Endothelial cell (in vitro differentiated cells): ENCODE measurements around the gene EFCAB14. TPM values are rescaled to one million over a fixed set of nuclear protein-coding genes. Genes with fewer than 3 reads are reported as not detected.
"Not testable (repeated sequence)": the region's sequence is repeated elsewhere in the genome, so short reads cannot be mapped to it uniquely, and the experiment has no call there.

Source experiments
- DNase-seq: peaks from one replicate; pipeline ENCODE4 v3.0.0; 2021; ENCODE audit warnings: low spot score
- H3K27ac Mint-ChIP-seq: one replicate; pipeline ENCODE4 v1.8.0; 2021; ENCODE audit warnings: mixed read lengths, inconsistent platforms; ENCODE audit not compliant: unreplicated experiment
- H3K27me3 Mint-ChIP-seq: one replicate; pipeline ENCODE4 v1.8.0; 2021; ENCODE audit warnings: mild to moderate bottlenecking, moderate library complexity, mixed read lengths, inconsistent platforms; ENCODE audit not compliant: unreplicated experiment
- H3K36me3 Mint-ChIP-seq: one replicate; pipeline ENCODE4 v1.8.0; 2021; ENCODE audit warnings: mild to moderate bottlenecking, low read depth, mixed read lengths, inconsistent platforms; ENCODE audit not compliant: unreplicated experiment
- H3K4me1 Mint-ChIP-seq: one replicate; pipeline ENCODE4 v1.8.0; 2021; ENCODE audit warnings: mild to moderate bottlenecking, mixed read lengths, inconsistent platforms; ENCODE audit not compliant: unreplicated experiment
- H3K4me3 Mint-ChIP-seq: one replicate; pipeline ENCODE4 v1.8.0; 2021; ENCODE audit warnings: mild to moderate bottlenecking, mixed read lengths, inconsistent platforms; ENCODE audit not compliant: unreplicated experiment
- H3K9me3 Mint-ChIP-seq: one replicate; pipeline ENCODE4 v1.8.0; 2021; ENCODE audit warnings: mixed read lengths, inconsistent platforms; ENCODE audit not compliant: unreplicated experiment
- total RNA-seq: library from RNA; stranded (reverse); fragmentation: NEBNext Ultra II Directional; extraction: Animal tissue kit (Norgen Biotek cat#: 25700); gene quantifications from one replicate; pipeline ENCODE4 v1.2.1, GENCODE V29; 2021; ENCODE audit not compliant: unreplicated experiment
- TF ChIP-seq, protein P1 (sequence below): fragments of 200-600 bp; sonication (generic); IDR thresholded peaks from one replicate; pipeline ENCODE4 v1.5.0; 2021; ENCODE audit warnings: antibody characterized with exemption; ENCODE audit not compliant: unreplicated experiment

The EFCAB14 gene
- total RNA-seq, 1 donor from 2014 or later: 325 TPM

DNA sequence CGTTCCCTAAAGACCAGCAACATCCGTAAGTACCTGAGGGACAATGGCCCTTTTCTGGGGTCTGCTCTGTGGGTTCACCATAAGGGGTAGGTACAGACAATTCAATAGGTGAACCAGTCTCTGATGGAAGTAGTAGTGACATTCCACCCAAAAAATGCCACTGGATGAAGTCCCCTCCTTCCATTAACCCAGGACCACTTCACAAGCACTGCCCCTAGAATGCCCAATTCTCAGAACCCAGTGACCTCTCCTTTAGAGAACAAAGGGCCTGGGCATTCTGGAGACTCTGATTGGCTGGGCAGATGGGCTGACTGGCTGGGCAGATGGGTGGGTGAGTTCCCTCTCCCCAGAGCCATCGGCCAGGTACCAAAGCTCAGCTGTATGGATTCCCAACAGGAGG lies 47.4 kb downstream of the EFCAB14 start, which contains the start of gene TEX38:
Gene TEX38 (plus strand): TSS at position 301 of the 400 bp plus-strand sequence. CDS start 81 bp downstream, at position 382.
- TF ChIP-seq, protein P1, sequence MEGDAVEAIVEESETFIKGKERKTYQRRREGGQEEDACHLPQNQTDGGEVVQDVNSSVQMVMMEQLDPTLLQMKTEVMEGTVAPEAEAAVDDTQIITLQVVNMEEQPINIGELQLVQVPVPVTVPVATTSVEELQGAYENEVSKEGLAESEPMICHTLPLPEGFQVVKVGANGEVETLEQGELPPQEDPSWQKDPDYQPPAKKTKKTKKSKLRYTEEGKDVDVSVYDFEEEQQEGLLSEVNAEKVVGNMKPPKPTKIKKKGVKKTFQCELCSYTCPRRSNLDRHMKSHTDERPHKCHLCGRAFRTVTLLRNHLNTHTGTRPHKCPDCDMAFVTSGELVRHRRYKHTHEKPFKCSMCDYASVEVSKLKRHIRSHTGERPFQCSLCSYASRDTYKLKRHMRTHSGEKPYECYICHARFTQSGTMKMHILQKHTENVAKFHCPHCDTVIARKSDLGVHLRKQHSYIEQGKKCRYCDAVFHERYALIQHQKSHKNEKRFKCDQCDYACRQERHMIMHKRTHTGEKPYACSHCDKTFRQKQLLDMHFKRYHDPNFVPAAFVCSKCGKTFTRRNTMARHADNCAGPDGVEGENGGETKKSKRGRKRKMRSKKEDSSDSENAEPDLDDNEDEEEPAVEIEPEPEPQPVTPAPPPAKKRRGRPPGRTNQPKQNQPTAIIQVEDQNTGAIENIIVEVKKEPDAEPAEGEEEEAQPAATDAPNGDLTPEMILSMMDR: no peak
- DNase-seq: no peak
- Mint-ChIP-seq H3K4me1 (peaks cover 10% of the 10 kb centered on the region), H3K36me3 (peaks cover 34% of the 10 kb centered on the region), H3K27me3 (peaks cover 3% of the 10 kb centered on the region), H3K9me3 (no peaks in the 10 kb centered on the region), H3K27ac (no peak within 1 kb of the TSS), H3K4me3 (peak within 1 kb of the TSS; percentile 33)

DNA sequence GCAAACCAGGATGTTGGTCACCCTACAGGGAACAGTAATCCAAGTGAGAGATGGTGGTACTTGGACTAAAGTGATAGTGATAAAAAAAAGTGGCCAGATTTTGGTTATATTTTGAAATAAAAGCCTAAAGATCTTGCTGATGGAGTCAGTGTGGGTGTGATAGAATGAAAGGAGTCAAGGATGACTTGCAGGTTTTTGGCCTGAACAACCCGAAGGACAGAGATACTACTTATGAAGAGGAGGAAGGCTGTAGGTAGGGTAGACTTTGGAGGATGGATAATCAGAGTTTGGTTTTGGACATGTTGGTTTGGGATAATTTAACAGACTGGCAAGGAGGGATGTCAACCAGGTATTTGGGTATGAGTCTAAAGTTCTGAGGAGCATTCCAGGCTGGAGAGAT lies 48.8 kb downstream of the EFCAB14 start:
- TF ChIP-seq, protein P1: no peak
- H3K9me3 Mint-ChIP-seq: no peaks in the 10 kb centered on the region
- H3K27ac Mint-ChIP-seq: no peak overlapping the region
- no peak for DNase-seq
- H3K4me1 Mint-ChIP-seq: peaks cover 11% of the 10 kb centered on the region
- peaks cover 3% of the 10 kb centered on the region for H3K27me3 Mint-ChIP-seq
- no peak overlapping the region for H3K4me3 Mint-ChIP-seq
- H3K36me3 Mint-ChIP-seq: peaks cover 26% of the 10 kb centered on the region

DNA sequence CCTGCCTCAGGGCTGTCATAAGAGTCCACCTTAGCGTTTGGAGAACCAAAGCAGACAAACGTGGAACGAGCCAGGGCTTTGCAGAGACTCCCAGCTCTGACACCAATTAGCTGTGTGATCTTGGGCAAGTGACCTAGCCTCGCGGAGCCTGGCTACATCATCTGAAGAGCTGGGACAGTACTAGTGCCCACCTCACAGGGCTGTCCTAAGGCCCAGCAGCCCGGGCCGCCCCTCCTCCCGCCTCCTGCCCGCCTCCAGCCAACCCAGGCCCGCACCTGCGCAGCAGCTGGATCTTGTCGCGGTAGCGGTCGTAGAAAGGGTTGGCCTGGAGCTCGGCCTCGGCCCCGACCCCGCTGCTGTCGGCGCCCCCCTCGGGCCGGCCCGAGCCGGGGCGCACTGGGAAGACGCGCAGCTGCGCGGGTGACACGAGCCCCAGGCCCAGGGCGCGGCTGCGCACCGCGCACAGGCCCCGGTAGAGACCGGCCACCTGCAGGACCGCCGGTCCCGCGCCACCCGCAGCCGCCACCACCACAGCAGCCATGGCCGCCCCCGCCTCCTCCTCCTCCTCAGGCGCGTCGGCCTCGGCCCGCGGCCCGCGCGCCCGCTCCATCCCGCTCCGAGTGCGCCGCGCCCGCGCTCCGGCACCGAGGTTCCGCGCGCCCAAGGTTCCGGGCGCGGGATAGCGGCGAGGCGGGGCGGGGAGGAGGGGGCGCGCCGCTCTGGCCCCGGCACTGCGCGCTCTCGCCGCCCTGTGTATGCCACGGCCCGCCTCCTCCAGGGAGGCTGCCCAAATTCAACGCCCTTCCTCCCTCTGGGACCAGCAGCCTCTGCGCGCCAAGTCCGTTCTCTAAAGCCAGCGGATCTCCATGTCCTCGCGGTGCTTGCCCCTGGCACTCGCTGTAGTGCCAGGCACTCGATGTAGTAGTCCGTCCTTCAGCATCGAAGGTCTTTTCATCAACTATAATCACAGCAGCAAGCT lies 50.8 kb downstream of the EFCAB14 start, which contains the start of gene ATPAF1:
Gene ATPAF1 (minus strand): TSS at position 583 of the 979 bp plus-strand sequence. CDS start 42 bp downstream, at position 541.
- Mint-ChIP-seq H3K27ac (no peak within 1 kb of the TSS), H3K4me1 (peaks cover 13% of the 10 kb centered on the region), H3K27me3 (peaks cover 4% of the 10 kb centered on the region), H3K36me3 (peaks cover 15% of the 10 kb centered on the region), H3K4me3 (peak within 1 kb of the TSS; percentile 86), H3K9me3 (no peaks in the 10 kb centered on the region)
- TF ChIP-seq, protein P1: no peak
- peak; percentile 65 for DNase-seq

DNA sequence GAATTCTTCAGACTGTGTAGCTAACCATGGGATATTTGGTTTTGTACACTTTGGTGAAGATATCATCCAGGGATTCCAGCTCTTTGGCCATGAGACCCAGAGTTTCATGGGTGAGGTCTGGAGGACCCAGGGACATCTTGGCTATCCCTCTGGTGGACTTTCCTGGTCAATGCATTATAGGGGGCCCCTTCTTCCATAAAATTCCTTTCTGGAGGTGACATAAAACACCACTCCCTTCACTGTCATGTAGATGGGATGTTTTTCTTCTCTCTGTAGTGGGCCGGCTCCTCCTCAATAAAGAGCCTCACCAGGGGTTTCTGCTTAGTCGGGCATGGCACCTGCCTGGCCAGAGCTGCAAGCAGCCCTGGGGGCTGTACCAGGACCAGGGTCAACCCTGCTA lies 52.9 kb downstream of the EFCAB14 start:
- DNase-seq: no peak
- H3K27ac Mint-ChIP-seq: no peak overlapping the region
- H3K4me1 Mint-ChIP-seq: peaks cover 13% of the 10 kb centered on the region
- H3K4me3 Mint-ChIP-seq: no peak overlapping the region
- H3K9me3 Mint-ChIP-seq: no peaks in the 10 kb centered on the region
- peaks cover 3% of the 10 kb centered on the region for H3K27me3 Mint-ChIP-seq
- TF ChIP-seq, protein P1: no peak
- H3K36me3 Mint-ChIP-seq: peaks cover 12% of the 10 kb centered on the region

DNA sequence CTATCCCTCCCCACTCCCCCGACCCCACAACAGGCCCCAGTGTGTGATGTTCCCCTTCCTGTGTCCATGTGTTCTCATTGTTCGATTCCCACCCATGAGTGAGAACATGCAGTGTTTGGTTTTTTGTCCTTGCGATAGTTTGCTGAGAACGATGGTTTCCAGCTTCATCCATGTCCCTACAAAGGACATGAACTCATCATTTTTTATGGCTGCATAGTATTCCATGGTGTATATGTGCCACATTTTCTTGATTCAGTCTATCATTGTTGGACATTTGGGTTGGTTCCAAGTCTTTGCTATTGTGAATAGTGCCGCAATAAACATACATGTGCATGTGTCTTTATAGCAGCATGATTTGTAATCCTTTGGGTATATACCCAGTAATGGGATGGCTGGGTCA lies 56.0 kb downstream of the EFCAB14 start:
- Mint-ChIP-seq H3K36me3 (peaks cover 12% of the 10 kb centered on the region), H3K4me1 (peaks cover 13% of the 10 kb centered on the region)
- not testable (repeated sequence) for H3K9me3 Mint-ChIP-seq, H3K27ac Mint-ChIP-seq, H3K4me3 Mint-ChIP-seq, DNase-seq, H3K27me3 Mint-ChIP-seq

DNA sequence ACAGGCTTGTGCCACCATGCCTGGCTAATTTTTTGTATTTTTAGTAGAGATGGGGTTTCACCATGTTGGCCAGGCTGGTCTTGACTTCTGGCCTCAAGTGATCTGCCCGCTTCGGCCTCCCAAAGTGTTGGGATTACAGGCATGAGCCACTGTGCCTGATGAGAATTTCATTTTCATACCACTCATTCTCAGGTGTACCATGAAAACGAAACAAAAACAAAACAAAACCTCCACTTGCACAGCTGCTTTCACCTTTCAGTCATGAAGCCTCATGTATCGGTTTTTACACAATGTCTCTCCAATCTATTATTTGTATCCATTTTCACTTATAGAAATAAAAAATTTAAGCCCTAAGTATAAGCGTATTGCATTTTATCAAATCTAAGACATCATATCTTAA lies 58.8 kb downstream of the EFCAB14 start:
- not testable (repeated sequence) for H3K9me3 Mint-ChIP-seq, H3K27me3 Mint-ChIP-seq, DNase-seq, H3K4me1 Mint-ChIP-seq, H3K27ac Mint-ChIP-seq, H3K4me3 Mint-ChIP-seq
- H3K36me3 Mint-ChIP-seq: peaks cover 12% of the 10 kb centered on the region
